ENCODE results near the gene KAZN.

DNA sequence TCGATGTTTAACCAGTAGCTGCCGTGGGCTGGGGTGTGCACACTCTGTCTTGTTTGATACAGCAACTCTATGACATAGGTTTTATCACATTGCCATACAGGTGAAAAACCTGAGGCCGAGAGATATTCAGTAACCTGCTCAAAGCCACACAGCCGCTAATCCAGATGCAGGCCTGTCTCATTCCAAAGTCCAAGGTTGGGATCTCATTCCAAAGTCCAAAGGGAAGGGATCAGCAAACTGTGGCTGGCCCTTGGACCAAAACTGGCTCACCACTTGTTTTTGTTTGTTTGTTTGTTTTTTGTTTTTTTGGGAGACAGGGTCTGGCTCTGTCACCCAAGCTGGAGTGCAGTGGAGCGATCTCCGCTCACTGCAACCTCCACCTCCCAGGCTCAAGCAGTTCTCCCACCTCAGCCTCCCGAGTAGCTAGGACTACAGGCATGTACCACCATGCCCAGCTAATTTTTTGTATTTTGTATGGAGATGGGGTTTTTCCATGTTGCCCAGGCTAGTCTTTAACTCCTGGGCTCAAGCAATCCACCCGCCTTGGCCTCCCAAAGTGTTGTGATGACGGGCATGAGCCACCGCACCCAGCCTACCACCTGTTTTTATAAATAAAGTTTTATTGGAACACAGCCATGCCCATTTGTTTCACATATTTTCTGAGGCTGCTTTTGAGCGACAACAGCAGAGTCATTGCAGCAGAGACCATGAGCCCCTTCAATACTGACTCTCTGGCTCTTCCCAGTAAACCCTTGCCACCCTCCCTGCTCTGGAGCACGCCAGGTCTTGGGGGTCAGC, 391.6 kb downstream of the KAZN start:
- TF ChIP-seq, protein P1, sequence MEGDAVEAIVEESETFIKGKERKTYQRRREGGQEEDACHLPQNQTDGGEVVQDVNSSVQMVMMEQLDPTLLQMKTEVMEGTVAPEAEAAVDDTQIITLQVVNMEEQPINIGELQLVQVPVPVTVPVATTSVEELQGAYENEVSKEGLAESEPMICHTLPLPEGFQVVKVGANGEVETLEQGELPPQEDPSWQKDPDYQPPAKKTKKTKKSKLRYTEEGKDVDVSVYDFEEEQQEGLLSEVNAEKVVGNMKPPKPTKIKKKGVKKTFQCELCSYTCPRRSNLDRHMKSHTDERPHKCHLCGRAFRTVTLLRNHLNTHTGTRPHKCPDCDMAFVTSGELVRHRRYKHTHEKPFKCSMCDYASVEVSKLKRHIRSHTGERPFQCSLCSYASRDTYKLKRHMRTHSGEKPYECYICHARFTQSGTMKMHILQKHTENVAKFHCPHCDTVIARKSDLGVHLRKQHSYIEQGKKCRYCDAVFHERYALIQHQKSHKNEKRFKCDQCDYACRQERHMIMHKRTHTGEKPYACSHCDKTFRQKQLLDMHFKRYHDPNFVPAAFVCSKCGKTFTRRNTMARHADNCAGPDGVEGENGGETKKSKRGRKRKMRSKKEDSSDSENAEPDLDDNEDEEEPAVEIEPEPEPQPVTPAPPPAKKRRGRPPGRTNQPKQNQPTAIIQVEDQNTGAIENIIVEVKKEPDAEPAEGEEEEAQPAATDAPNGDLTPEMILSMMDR (IDR thresholded peaks at IDR 0.05; ENCODE audit: poor library complexity) = no peak
- no peak for TF ChIP-seq EZH2phosphoT487 (IDR thresholded peaks at IDR 0.05; ENCODE audit: low read depth, severe bottlenecking, unreplicated experiment)
- no peak for TF ChIP-seq EZH2 (IDR thresholded peaks at IDR 0.05; ENCODE audit: borderline replicate concordance)
